Right atrium auricular region (tissue), 2 donors: ENCODE results near the gene ETF1. TPM values are rescaled to one million over a fixed set of nuclear protein-coding genes. Genes with fewer than 3 reads are reported as not detected.
"Not testable (repeated sequence)": the region's sequence is repeated elsewhere in the genome, so short reads cannot be mapped to it uniquely, and the experiment has no call there.

Experiments
- DNase-seq: peaks from one replicate; pipeline ENCODE4 v3.0.0-alpha.2; 2019; ENCODE audit warnings: low spot score
- H3K27ac ChIP-seq, 2 donors: fragments of 200-600 bp; sonication (generic); 1 replicate in 1 of 2; 2 replicates in 1 of 2; pipeline ENCODE4 v1.5.1; 2016 to 2019
- H3K27me3 ChIP-seq, 2 donors: fragments of 200-600 bp; sonication (generic); one replicate each; pipeline versions ENCODE4 v1.5.1 to v1.6.0; 2017 to 2019
- H3K36me3 ChIP-seq: fragments of 200-600 bp; sonication (generic); one replicate; pipeline ENCODE4 v1.5.1; 2016
- H3K4me1 ChIP-seq, 2 donors: fragments of 200-600 bp; sonication (generic); one replicate each; pipeline versions ENCODE4 v1.5.1 to v1.6.0; 2017 to 2019
- H3K4me3 ChIP-seq, 2 donors: fragments of 200-600 bp; sonication (generic); 1 replicate in 1 of 2; 2 replicates in 1 of 2; pipeline ENCODE4 v1.5.1; 2017 to 2019; ENCODE audit warnings: mild to moderate bottlenecking in 1 of 2, moderate library complexity in 1 of 2
- H3K9me3 ChIP-seq, 2 donors: fragments of 200-600 bp; sonication (generic); one replicate each; pipeline ENCODE4 v1.5.1; 2019
- CTCF ChIP-seq, 2 donors: fragments of 200-600 bp; sonication (generic); IDR thresholded peaks; one replicate each; pipeline ENCODE4 v1.5.1; 2019; ENCODE audit warnings: antibody characterized with exemption in 2 of 2
- total RNA-seq, 2 donors: library from RNA; depleted of rRNA; stranded (reverse); fragments of >200 nt; gene quantifications; one replicate each; pipeline ENCODE4 v1.1.0, GENCODE V29; 2016

ETF1 gene
- total RNA-seq, 2 donors from 2014 or later: 62.0 to 64.1 TPM

GRCh38 chr5:138523406-138523805 is 19.6 kb downstream of the ETF1 start:
- H3K9me3 ChIP-seq: no peaks in the 10 kb centered on the region
- H3K27ac ChIP-seq: no peak overlapping the region
- H3K4me1 ChIP-seq: peaks cover 0 to 7% of the 10 kb centered on the region in 2 donors
- peaks cover 1% of the 10 kb centered on the region for H3K36me3 ChIP-seq
- DNase-seq: no peak
- H3K27me3 ChIP-seq: no peaks in the 10 kb centered on the region
- TF ChIP-seq CTCF (IDR thresholded peaks at IDR 0.05): no peak
- H3K4me3 ChIP-seq: no peak overlapping the region

GRCh38 chr5:138520971-138521370 is 22.1 kb downstream of the ETF1 start:
- no peaks in the 10 kb centered on the region for H3K9me3 ChIP-seq
- no peak overlapping the region for H3K4me3 ChIP-seq
- H3K27ac ChIP-seq: no peak overlapping the region
- no peak for TF ChIP-seq CTCF (IDR thresholded peaks at IDR 0.05)
- peaks cover 0 to 7% of the 10 kb centered on the region in 2 donors for H3K4me1 ChIP-seq
- H3K27me3 ChIP-seq: no peaks in the 10 kb centered on the region
- DNase-seq: no peak
- peaks cover 25% of the 10 kb centered on the region for H3K36me3 ChIP-seq

- Histone ChIP-seq H3K36me3 (peaks cover 60% of the 10 kb centered on the region), H3K9me3 (no peaks in the 10 kb centered on the region), H3K27me3 (no peaks in the 10 kb centered on the region), H3K4me3 (no peak overlapping the region), H3K27ac (no peak overlapping the region), H3K4me1 (peaks cover 0 to 7% of the 10 kb centered on the region in 2 donors)
- TF ChIP-seq CTCF (IDR thresholded peaks at IDR 0.05): no peak
- no peak for DNase-seq
These were observed 25.6 kb downstream of the ETF1 start for GRCh38 chr5:138517437-138517836.

GRCh38 chr5:138515556-138516245 is 27.3 kb downstream of the ETF1 start:
- no peak for TF ChIP-seq CTCF (IDR thresholded peaks at IDR 0.05)
- peaks cover 72% of the 10 kb centered on the region for H3K36me3 ChIP-seq
- no peak for DNase-seq
- no peaks in the 10 kb centered on the region for H3K9me3 ChIP-seq
- H3K27ac ChIP-seq: no peak overlapping the region
- H3K4me1 ChIP-seq: peaks cover 0 to 2% of the 10 kb centered on the region in 2 donors
- H3K4me3 ChIP-seq: no peak overlapping the region
- H3K27me3 ChIP-seq: no peaks in the 10 kb centered on the region

GRCh38 chr5:138514021-138514420 is 29.0 kb downstream of the ETF1 start:
- TF ChIP-seq CTCF (IDR thresholded peaks at IDR 0.05): no peak
- H3K4me1 ChIP-seq: no peaks in the 10 kb centered on the region
- no peak overlapping the region for H3K27ac ChIP-seq
- DNase-seq: no peak
- H3K27me3 ChIP-seq: no peaks in the 10 kb centered on the region
- H3K9me3 ChIP-seq: no peaks in the 10 kb centered on the region
- H3K36me3 ChIP-seq: peaks cover 86% of the 10 kb centered on the region
- no peak overlapping the region for H3K4me3 ChIP-seq

GRCh38 chr5:138508958-138509357 is 34.1 kb downstream of the ETF1 start:
- Histone ChIP-seq H3K4me3 (no peak overlapping the region), H3K27me3 (no peaks in the 10 kb centered on the region), H3K9me3 (no peaks in the 10 kb centered on the region), H3K36me3 (peaks cover 64% of the 10 kb centered on the region), H3K27ac (no peak overlapping the region), H3K4me1 (peaks cover 0 to 14% of the 10 kb centered on the region in 2 donors)
- DNase-seq: no peak
- TF ChIP-seq CTCF (IDR thresholded peaks at IDR 0.05): no peak

GRCh38 chr5:138507485-138507884 is 35.6 kb downstream of the ETF1 start:
- Histone ChIP-seq H3K36me3 (peaks cover 49% of the 10 kb centered on the region), H3K4me1 (peaks cover 0 to 14% of the 10 kb centered on the region in 2 donors)
- not testable (repeated sequence) for DNase-seq, H3K27me3 ChIP-seq, H3K27ac ChIP-seq, H3K9me3 ChIP-seq, H3K4me3 ChIP-seq
